ENCODE measurements around the gene RHO. TPM values are rescaled to one million over a fixed set of nuclear protein-coding genes. Genes with fewer than 3 reads are reported as not detected.
"Not testable (repeated sequence)": the region's sequence is repeated elsewhere in the genome, so short reads cannot be mapped to it uniquely, and the experiment has no call there.

The RHO gene
- total RNA-seq: not detected

GRCh38 chr3:129528589-129529100 lies at the start of gene RHO:
RHO (plus strand) TSS chr3:129528639; CDS start chr3:129528734, 95 bp downstream.
- no peaks in the 10 kb centered on the region for H3K36me3 Mint-ChIP-seq
- POLR2A ChIA-PET: no interaction called here

GRCh38 chr3:129481225-129481765 lies 47.1 kb upstream of the RHO start:
- intact Hi-C loops (cut with micrococcal nuclease); DNase-seq; H3K9me3 Mint-ChIP-seq; POLR2A ChIA-PET; H3K4me3 Mint-ChIP-seq; H3K27me3 Mint-ChIP-seq: not testable (repeated sequence)
- H3K36me3 Mint-ChIP-seq: peaks cover 10% of the 10 kb centered on the region
- peaks cover 13% of the 10 kb centered on the region for H3K4me1 Mint-ChIP-seq (ENCODE audit: low read depth)
- peak overlapping the region; percentile 72 for H3K27ac Mint-ChIP-seq
- CTCF ChIA-PET: interaction anchor here (0.7 to 1.3 kb wide), 4 partner anchors 9 to 480 kb away, joined by 3 to 4 read pairs (median 3); no protein-coding TSS in a partner anchor

More at GRCh38 chr3:129528589-129529100, at the start of gene RHO:
- no peak for DNase-seq
- Mint-ChIP-seq H3K4me3 (no peak within 1 kb of the TSS), H3K27me3 (no peaks in the 10 kb centered on the region), H3K4me1 (ENCODE audit: low read depth) (no peaks in the 10 kb centered on the region), H3K27ac (no peak within 1 kb of the TSS), H3K9me3 (no peaks in the 10 kb centered on the region)
- CTCF ChIA-PET: no interaction called here
- intact Hi-C loops (cut with micrococcal nuclease): no loop called here

- peaks cover 13% of the 10 kb centered on the region for H3K4me1 Mint-ChIP-seq (ENCODE audit: low read depth)
- no peaks in the 10 kb centered on the region for H3K27me3 Mint-ChIP-seq
- intact Hi-C loops (cut with micrococcal nuclease): loop anchor here (2.0 kb wide), 1 partner anchor 41 kb away; the partner anchor contains the start of gene IFT122
- H3K36me3 Mint-ChIP-seq: peaks cover 5% of the 10 kb centered on the region
- DNase-seq: peak; percentile 72
- H3K9me3 Mint-ChIP-seq: no peaks in the 10 kb centered on the region
- ChIA-PET CTCF (interaction anchor here (0.7 to 0.8 kb wide), 2 partner anchors 104 to 479 kb away, joined by 3 read pairs; no protein-coding TSS in a partner anchor), POLR2A (no interaction called here)
- H3K27ac Mint-ChIP-seq: peak overlapping the region; percentile 72
- H3K4me3 Mint-ChIP-seq: no peak overlapping the region
Measured at GRCh38 chr3:129481766-129482332, 46.6 kb upstream of the RHO start.

GRCh38 chr3:129482721-129483120 lies 45.7 kb upstream of the RHO start:
- DNase-seq: no peak
- Mint-ChIP-seq H3K4me3 (no peak overlapping the region), H3K36me3 (peaks cover 4% of the 10 kb centered on the region), H3K9me3 (no peaks in the 10 kb centered on the region), H3K4me1 (ENCODE audit: low read depth) (peaks cover 13% of the 10 kb centered on the region), H3K27ac (no peak overlapping the region), H3K27me3 (no peaks in the 10 kb centered on the region)
- ChIA-PET POLR2A (no interaction called here), CTCF (no interaction called here)
- intact Hi-C loops (cut with micrococcal nuclease): loop anchor here (2.0 kb wide), 1 partner anchor 42 kb away; the partner anchor contains the start of gene IFT122

GRCh38 chr3:129483870-129484269 lies 44.6 kb upstream of the RHO start:
- peaks cover 4% of the 10 kb centered on the region for H3K36me3 Mint-ChIP-seq
- peaks cover 13% of the 10 kb centered on the region for H3K4me1 Mint-ChIP-seq (ENCODE audit: low read depth)
- CTCF ChIA-PET: no interaction called here
- no peaks in the 10 kb centered on the region for H3K9me3 Mint-ChIP-seq
- H3K4me3 Mint-ChIP-seq: no peak overlapping the region
- intact Hi-C loops (cut with micrococcal nuclease): loop anchor here (2.0 kb wide), 1 partner anchor 43 kb away; the partner anchor contains the start of gene IFT122
- POLR2A ChIA-PET: no interaction called here
- H3K27ac Mint-ChIP-seq: no peak overlapping the region
- DNase-seq: no peak
- no peaks in the 10 kb centered on the region for H3K27me3 Mint-ChIP-seq

GRCh38 chr3:129485146-129485545 lies 43.3 kb upstream of the RHO start:
- H3K27ac Mint-ChIP-seq; H3K36me3 Mint-ChIP-seq; H3K27me3 Mint-ChIP-seq; H3K9me3 Mint-ChIP-seq; H3K4me3 Mint-ChIP-seq; POLR2A ChIA-PET; intact Hi-C loops (cut with micrococcal nuclease); DNase-seq; CTCF ChIA-PET: not testable (repeated sequence)
- peaks cover 13% of the 10 kb centered on the region for H3K4me1 Mint-ChIP-seq (ENCODE audit: low read depth)

- intact Hi-C loops (cut with micrococcal nuclease): loop anchor here (1.0 kb wide), 1 partner anchor 342 kb away; no protein-coding TSS in a partner anchor
- Mint-ChIP-seq H3K9me3 (no peaks in the 10 kb centered on the region), H3K27me3 (no peaks in the 10 kb centered on the region), H3K36me3 (peaks cover 4% of the 10 kb centered on the region), H3K27ac (no peak overlapping the region), H3K4me1 (ENCODE audit: low read depth) (peaks cover 13% of the 10 kb centered on the region), H3K4me3 (no peak overlapping the region)
- no peak for DNase-seq
- ChIA-PET CTCF (interaction anchor here (0.6 to 1.3 kb wide), 4 partner anchors 22 to 345 kb away, joined by 3 read pairs; no protein-coding TSS in a partner anchor), POLR2A (no interaction called here)
Measured at GRCh38 chr3:129485721-129486663, 42.4 kb upstream of the RHO start.

- ChIA-PET POLR2A (no interaction called here), CTCF (interaction anchor here (0.9 to 1.3 kb wide), 3 partner anchors 22 to 344 kb away, joined by 3 read pairs; no protein-coding TSS in a partner anchor)
- H3K4me1 Mint-ChIP-seq (ENCODE audit: low read depth): peaks cover 8% of the 10 kb centered on the region
- no peaks in the 10 kb centered on the region for H3K27me3 Mint-ChIP-seq
- intact Hi-C loops (cut with micrococcal nuclease): loop anchor here (1.0 kb wide), 1 partner anchor 342 kb away; no protein-coding TSS in a partner anchor
- no peak overlapping the region for H3K4me3 Mint-ChIP-seq
- H3K9me3 Mint-ChIP-seq: no peaks in the 10 kb centered on the region
- no peak for DNase-seq
- peaks cover 4% of the 10 kb centered on the region for H3K36me3 Mint-ChIP-seq
- no peak overlapping the region for H3K27ac Mint-ChIP-seq
Measured at GRCh38 chr3:129486664-129487035, 41.8 kb upstream of the RHO start.

GRCh38 chr3:129487183-129487867 lies 41.1 kb upstream of the RHO start:
- no peak overlapping the region for H3K4me3 Mint-ChIP-seq
- DNase-seq: no peak
- CTCF ChIA-PET: interaction anchor here (0.9 to 1.3 kb wide), 2 partner anchors 23 to 74 kb away, joined by 3 read pairs; no protein-coding TSS in a partner anchor
- POLR2A ChIA-PET: no interaction called here
- peaks cover 1% of the 10 kb centered on the region for H3K4me1 Mint-ChIP-seq (ENCODE audit: low read depth)
- no peaks in the 10 kb centered on the region for H3K9me3 Mint-ChIP-seq
- peaks cover 4% of the 10 kb centered on the region for H3K36me3 Mint-ChIP-seq
- intact Hi-C loops (cut with micrococcal nuclease): no loop called here
- H3K27me3 Mint-ChIP-seq: no peaks in the 10 kb centered on the region
- no peak overlapping the region for H3K27ac Mint-ChIP-seq

- H3K4me1 Mint-ChIP-seq (ENCODE audit: low read depth); CTCF ChIA-PET: not testable (repeated sequence)
Measured at GRCh38 chr3:129487868-129488335, 40.5 kb upstream of the RHO start.

GRCh38 chr3:129489258-129489657 lies 39.2 kb upstream of the RHO start:
- H3K9me3 Mint-ChIP-seq; POLR2A ChIA-PET; H3K4me3 Mint-ChIP-seq; H3K27me3 Mint-ChIP-seq; DNase-seq; H3K36me3 Mint-ChIP-seq; intact Hi-C loops (cut with micrococcal nuclease); H3K27ac Mint-ChIP-seq; H3K4me1 Mint-ChIP-seq (ENCODE audit: low read depth): not testable (repeated sequence)
- CTCF ChIA-PET: interaction anchor here (0.6 to 2.1 kb wide), 7 partner anchors 22 to 405 kb away, joined by 3 to 9 read pairs (median 4); no protein-coding TSS in a partner anchor

More at GRCh38 chr3:129487868-129488335, 40.5 kb upstream of the RHO start:
- POLR2A ChIA-PET; H3K9me3 Mint-ChIP-seq; intact Hi-C loops (cut with micrococcal nuclease); H3K27ac Mint-ChIP-seq; H3K4me3 Mint-ChIP-seq; DNase-seq; H3K27me3 Mint-ChIP-seq; H3K36me3 Mint-ChIP-seq: not testable (repeated sequence)

All from activated CD4-positive, alpha-beta memory T cell treated with anti-CD3 and anti-CD28 coated beads for 36 hours (primary cell).